ENCODE data around the gene BEND2.

BEND2 gene

GRCh38 chrX:18119856-18120255 is 100.8 kb downstream of the BEND2 start:
- no peak overlapping the region for H3K4me3 ChIP-seq (ENCODE audit: low read depth, low read length)
- no peak for TF ChIP-seq CTCF (IDR thresholded peaks at IDR 0.05; ENCODE audit: borderline replicate concordance, insufficient read depth, low read depth, low read length)
